ENCODE measurements around the gene HSPB9. TPM values are rescaled to one million over a fixed set of nuclear protein-coding genes. Genes with fewer than 3 reads are reported as not detected.

HSPB9 gene
- total RNA-seq, 1 donor from 2014 or later = not detected

DNA sequence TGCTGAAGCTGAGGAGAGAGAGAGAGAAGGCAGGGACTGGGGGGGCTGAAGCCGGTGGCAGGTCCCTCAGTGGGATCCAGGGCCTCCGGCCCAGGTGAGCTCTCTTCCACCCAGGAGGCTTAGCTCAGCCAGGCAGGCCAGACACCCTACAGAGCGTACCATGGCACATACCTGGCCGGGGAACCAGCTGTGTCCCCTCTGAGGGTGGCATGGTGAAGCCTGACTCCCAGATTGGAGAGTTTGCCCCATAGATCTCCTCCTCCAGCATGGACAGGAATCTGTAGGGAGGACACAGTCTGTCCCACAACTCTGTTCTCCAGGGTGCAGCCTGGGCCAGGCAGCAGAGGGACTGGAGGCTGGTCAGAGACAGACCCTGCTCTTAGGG, 4.5 kb upstream of the HSPB9 start:
- no peak for DNase-seq (ENCODE audit: low spot score)
- H3K27me3 Mint-ChIP-seq (ENCODE audit: insufficient read depth) = no peaks in the 10 kb centered on the region
- H3K9me3 Mint-ChIP-seq = no peaks in the 10 kb centered on the region
- peak overlapping the region; percentile 11 for H3K4me3 Mint-ChIP-seq
- peaks cover 36% of the 10 kb centered on the region for H3K4me1 Mint-ChIP-seq (ENCODE audit: low read depth)
- H3K27ac Mint-ChIP-seq = peak overlapping the region; percentile 53
- peaks cover 29% of the 10 kb centered on the region for H3K36me3 Mint-ChIP-seq (ENCODE audit: low read depth)
- intact Hi-C loops (cut with micrococcal nuclease) = no loop called here

DNA sequence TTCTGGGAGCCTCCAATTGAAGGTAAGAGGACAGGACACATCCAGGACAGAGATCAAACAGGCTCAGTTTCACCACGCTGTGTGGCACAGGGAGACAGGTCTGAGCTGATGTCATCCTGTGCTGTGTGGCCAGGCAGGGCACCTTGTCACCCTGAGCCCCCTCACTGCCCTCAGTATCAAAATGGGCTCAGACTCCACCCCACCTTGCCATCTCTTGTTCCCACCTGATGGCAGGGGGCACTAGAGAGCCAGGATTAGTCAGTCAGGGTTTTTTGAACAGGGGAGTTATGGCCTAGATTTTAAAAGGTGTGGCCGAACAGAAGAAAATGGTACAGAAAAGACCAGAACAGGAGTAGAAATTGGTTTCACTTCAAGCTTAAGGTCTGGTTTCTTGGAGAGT, 4.1 kb upstream of the HSPB9 start:
- no peak for DNase-seq (ENCODE audit: low spot score)
- H3K4me3 Mint-ChIP-seq = peak overlapping the region; percentile 69
- peak overlapping the region; percentile 53 for H3K27ac Mint-ChIP-seq
- peaks cover 27% of the 10 kb centered on the region for H3K36me3 Mint-ChIP-seq (ENCODE audit: low read depth)
- H3K4me1 Mint-ChIP-seq (ENCODE audit: low read depth) = peaks cover 36% of the 10 kb centered on the region
- no peaks in the 10 kb centered on the region for H3K9me3 Mint-ChIP-seq
- intact Hi-C loops (cut with micrococcal nuclease) = no loop called here
- H3K27me3 Mint-ChIP-seq (ENCODE audit: insufficient read depth) = no peaks in the 10 kb centered on the region

DNA sequence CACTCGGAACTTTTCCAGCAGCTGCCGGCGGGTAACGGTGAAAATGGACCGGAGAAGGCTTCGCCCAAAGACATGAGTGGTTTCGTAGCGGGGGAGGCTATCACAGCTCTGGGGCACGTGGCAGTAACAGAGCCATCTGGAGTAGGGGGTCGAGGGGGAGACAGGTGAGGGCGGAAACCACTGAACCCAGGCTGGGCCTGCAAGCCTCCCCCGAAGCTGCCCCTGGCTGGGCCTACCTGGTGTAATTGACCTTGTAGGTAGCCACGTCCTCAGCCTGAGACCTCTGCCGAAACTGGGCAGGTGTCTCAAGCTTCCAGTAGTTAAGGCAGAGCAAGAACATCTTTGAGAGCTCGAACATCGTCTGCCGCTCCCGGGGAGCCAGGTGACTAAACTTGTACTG, 3.3 kb upstream of the HSPB9 start:
- Mint-ChIP-seq H3K4me1 (ENCODE audit: low read depth) (peaks cover 36% of the 10 kb centered on the region), H3K4me3 (peak overlapping the region; percentile 81), H3K27ac (no peak overlapping the region), H3K9me3 (no peaks in the 10 kb centered on the region), H3K36me3 (ENCODE audit: low read depth) (peaks cover 24% of the 10 kb centered on the region), H3K27me3 (ENCODE audit: insufficient read depth) (no peaks in the 10 kb centered on the region)
- intact Hi-C loops (cut with micrococcal nuclease) = no loop called here
- DNase-seq (ENCODE audit: low spot score) = no peak

DNA sequence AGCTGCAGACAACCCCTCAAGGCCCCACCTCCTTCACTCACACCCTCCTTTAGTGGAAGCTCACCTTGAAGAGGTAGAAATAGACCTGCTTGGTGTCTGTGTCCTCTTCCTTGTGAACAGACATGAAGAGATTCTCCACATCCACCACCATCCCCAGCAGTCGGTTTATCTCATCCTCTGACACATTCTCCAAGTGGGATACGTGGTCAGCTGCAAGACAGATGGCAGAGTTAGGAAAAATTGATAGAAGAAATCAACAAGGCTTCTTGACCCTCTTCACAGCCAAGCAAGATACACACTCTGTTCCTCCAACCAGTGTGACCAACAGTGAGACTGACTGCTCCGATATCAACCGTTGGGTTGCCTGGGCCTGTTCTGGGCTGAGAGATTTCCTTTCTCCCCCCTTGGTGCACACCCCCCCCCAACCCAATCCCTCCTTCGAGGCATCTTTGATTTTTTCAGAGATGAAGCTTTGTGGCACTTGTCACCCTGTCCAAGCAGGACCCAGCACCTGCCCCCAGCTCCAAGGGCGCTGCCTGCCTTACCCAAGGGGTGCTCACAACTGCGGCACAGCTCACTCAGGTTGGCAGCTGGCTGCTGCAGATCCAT, 2.3 kb upstream of the HSPB9 start:
- no peaks in the 10 kb centered on the region for H3K27me3 Mint-ChIP-seq (ENCODE audit: insufficient read depth)
- intact Hi-C loops (cut with micrococcal nuclease) = loop anchor here (1.0 to 2.0 kb wide), 2 partner anchors 61 to 95 kb away; partner anchors contain the start of gene KCNH4

DNA sequence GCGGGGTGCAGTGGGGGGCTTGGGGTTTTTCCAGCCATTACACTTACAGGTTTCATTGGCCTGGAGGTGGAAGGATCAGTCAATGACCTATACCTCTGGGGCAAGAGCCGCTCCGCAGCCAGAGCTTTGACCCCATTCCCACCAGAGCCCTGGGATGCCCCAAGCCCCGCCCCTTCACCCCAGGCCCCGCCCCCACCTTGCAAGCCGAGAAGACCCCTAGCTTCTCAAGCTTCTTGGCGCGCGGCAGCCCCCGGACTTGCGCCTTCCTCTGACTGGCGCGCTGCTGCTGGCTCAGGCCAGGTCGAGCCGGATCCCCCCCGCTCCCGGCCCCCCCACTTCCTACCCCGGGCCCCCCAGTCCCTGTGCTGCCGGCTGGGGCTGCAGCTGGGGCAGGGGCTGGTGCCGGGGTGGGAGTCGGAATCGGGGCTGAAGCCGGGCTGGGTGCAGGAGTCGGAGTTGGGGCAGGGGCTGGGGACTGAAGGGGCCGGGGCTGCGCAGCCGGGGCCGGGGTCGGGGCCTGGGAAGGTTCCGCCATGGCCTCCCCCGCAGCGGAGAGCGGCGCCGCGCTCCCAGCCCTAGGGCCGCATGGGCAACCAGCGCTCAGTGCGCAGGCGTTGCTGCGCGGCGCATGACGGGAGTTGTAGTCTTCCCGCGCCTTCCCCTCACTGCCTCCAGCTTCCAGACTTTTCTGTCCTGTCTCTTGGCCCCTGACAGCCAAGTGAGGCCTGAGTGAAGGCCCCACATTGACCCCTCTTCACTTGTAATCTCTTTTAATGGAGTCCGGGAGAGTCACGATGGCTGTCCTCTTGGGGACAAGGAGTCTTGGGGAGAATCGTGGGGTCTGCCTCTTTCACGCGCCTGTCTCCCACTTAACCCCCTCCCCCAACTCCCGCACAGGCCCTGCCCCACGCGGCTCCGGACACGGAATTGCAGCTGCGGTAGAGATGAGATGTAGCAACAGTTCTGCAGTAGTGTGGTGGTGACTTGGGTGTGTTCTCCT, 1.5 kb upstream of the HSPB9 start, which contains the start of gene KAT2A:
KAT2A (minus strand) TSS at position 598 of the 1,000 bp plus-strand sequence; CDS start at position 535, 63 bp downstream.
- intact Hi-C loops (cut with micrococcal nuclease) = loop anchor here (1.0 to 2.0 kb wide), 6 partner anchors 9 to 104 kb away; partner anchors contain the start of genes DHX58, DNAJC7 and KCNH4

More for the DNA sequence above, 2.3 kb upstream of the HSPB9 start:
- Mint-ChIP-seq H3K4me1 (ENCODE audit: low read depth) (peaks cover 36% of the 10 kb centered on the region), H3K36me3 (ENCODE audit: low read depth) (peaks cover 21% of the 10 kb centered on the region), H3K9me3 (no peaks in the 10 kb centered on the region), H3K4me3 (peak overlapping the region; percentile 81), H3K27ac (peak overlapping the region; percentile 36)
- no peak for DNase-seq (ENCODE audit: low spot score)

DNA sequence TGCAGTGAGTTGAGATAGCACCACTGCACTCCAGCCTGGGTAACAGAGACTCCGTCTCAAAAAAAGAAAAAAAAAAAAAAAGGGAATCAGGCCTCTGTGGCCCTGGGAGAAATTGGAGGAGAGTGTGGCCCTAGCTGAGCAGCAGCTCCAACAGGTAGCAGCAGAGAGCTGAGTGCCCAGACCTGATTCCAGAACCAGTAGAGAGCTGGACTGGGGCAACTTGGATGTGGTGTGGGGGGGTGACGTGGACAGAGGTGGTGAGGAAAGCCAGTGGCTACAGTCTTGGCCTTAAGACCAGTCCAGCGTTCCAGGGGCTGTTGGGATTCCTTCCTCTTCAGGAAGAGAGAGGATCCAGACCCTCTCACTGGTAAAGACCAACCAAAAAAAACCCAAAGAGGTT, 1.7 kb downstream of the HSPB9 start:
- Mint-ChIP-seq H3K36me3 (ENCODE audit: low read depth) (peaks cover 28% of the 10 kb centered on the region), H3K4me3 (no peak overlapping the region), H3K27me3 (ENCODE audit: insufficient read depth) (no peaks in the 10 kb centered on the region), H3K27ac (no peak overlapping the region), H3K4me1 (ENCODE audit: low read depth) (peaks cover 15% of the 10 kb centered on the region), H3K9me3 (no peaks in the 10 kb centered on the region)
- intact Hi-C loops (cut with micrococcal nuclease) = no loop called here
- no peak for DNase-seq (ENCODE audit: low spot score)

More for the DNA sequence above, 1.5 kb upstream of the HSPB9 start, which contains the start of gene KAT2A:
- Mint-ChIP-seq H3K9me3 (no peaks in the 10 kb centered on the region), H3K4me3 (peak within 1 kb of the TSS; percentile 81), H3K4me1 (ENCODE audit: low read depth) (peaks cover 36% of the 10 kb centered on the region), H3K27ac (peak within 1 kb of the TSS; percentile 86), H3K36me3 (ENCODE audit: low read depth) (peaks cover 22% of the 10 kb centered on the region), H3K27me3 (ENCODE audit: insufficient read depth) (no peaks in the 10 kb centered on the region)
- DNase-seq (ENCODE audit: low spot score) = peak; percentile 68

DNA sequence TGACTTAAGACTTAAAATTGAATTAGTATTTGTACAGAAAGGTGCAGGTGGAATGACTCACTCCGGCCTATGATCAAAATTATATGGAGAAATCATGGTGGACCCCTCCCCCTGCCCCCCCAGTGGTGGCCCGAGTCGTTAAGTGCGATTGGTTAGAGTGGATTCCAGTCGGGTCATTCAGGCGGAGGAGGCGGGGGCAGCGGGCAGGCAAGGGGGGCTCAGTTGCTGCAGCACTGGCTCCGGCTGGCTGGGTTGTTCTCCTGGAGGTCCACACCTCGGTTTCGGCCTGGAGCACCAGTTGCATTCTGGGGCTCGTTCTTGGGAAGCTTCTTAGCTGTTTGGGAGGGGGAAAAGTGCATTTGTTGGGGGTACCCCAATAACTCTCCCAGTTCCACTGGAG, 3.0 kb downstream of the HSPB9 start:
- no peaks in the 10 kb centered on the region for H3K9me3 Mint-ChIP-seq
- no peak overlapping the region for H3K27ac Mint-ChIP-seq
- H3K4me3 Mint-ChIP-seq = no peak overlapping the region
- H3K4me1 Mint-ChIP-seq (ENCODE audit: low read depth) = peaks cover 5% of the 10 kb centered on the region
- peaks cover 31% of the 10 kb centered on the region for H3K36me3 Mint-ChIP-seq (ENCODE audit: low read depth)
- intact Hi-C loops (cut with micrococcal nuclease) = no loop called here
- H3K27me3 Mint-ChIP-seq (ENCODE audit: insufficient read depth) = no peaks in the 10 kb centered on the region
- no peak for DNase-seq (ENCODE audit: low spot score)

DNA sequence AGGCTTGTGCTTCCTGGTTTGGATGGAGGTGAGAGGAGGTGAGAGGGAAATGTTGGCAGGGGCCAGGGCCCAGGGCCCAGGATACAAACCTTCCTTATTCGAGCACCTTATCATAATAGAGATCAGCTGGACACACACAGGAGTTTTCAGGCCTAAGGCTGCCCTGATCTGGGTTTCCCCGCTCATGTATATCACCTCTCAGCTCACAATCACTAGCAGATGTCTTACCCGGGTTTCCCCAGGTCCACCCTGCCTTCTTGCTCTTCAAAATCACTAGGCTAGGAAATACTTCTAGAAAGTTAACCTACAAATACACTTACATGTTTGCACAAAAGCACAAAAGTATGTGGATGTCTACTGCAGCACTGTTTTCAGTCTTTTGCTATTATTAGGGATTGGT, 4.2 kb downstream of the HSPB9 start:
- Mint-ChIP-seq H3K27ac (no peak overlapping the region), H3K27me3 (ENCODE audit: insufficient read depth) (no peaks in the 10 kb centered on the region), H3K4me1 (ENCODE audit: low read depth) (peaks cover 13% of the 10 kb centered on the region), H3K36me3 (ENCODE audit: low read depth) (peaks cover 38% of the 10 kb centered on the region), H3K4me3 (no peak overlapping the region), H3K9me3 (no peaks in the 10 kb centered on the region)
- DNase-seq (ENCODE audit: low spot score) = no peak
- intact Hi-C loops (cut with micrococcal nuclease) = no loop called here

DNA sequence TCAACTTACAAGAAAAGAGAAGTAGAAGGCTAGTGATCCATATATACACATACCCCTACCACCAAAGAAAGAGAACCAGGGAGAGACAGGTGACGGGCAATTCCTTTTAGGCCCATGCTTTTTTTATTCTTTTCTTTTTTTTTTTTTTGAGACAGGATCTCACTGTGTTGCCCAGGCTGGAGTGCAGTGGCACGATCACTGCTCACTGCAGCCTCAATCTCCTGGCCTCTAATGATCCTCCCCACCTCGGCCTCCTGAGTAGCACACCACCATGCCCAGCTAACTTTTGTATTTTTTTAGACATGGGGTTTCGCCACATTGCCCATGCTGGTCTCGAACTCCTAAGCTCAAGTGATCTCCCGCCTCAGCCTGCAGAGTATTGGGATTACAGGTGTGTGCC, 4.8 kb downstream of the HSPB9 start:
- no peak for DNase-seq (ENCODE audit: low spot score)
- Mint-ChIP-seq H3K27ac (no peak overlapping the region), H3K36me3 (ENCODE audit: low read depth) (peaks cover 38% of the 10 kb centered on the region), H3K27me3 (ENCODE audit: insufficient read depth) (no peaks in the 10 kb centered on the region), H3K9me3 (no peaks in the 10 kb centered on the region), H3K4me3 (no peak overlapping the region), H3K4me1 (ENCODE audit: low read depth) (peaks cover 19% of the 10 kb centered on the region)
- intact Hi-C loops (cut with micrococcal nuclease) = no loop called here

DNA sequence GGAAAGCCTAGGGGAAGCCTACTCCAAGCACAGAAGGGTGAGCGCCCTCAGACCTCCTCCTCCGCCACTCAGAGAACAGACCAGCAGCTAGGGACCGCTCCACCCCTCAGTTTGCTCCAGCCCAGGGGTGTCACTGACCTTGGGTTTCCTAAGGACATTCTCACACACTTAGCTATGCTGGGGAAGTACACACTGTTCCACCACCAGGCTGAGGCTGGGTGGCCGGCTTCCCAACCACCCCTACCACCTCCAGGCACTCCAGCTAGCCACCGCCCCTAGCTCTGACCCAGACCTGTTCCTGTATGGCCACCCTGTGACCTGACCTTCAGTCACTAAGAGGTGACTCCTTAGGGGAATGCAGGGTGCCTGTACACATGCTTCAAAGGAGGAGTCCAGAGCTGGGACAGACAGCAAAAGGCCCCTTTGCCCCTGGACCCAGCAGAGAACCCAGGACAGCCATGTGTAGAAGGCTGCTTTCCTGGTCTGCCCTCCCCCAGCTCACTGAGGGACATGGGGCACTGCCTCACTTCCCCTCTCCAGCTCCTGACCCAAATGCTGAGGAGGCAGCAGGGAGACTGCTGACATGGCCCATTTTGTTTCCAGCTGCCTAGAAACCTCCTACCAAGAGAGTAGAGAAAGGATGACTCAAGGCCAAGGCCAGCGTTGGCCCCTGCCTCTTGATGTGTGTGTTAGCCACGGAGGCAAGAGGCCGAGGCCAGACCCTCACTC, 6.7 kb downstream of the HSPB9 start:
- Mint-ChIP-seq H3K4me3 (no peak overlapping the region), H3K27ac (no peak overlapping the region), H3K27me3 (ENCODE audit: insufficient read depth) (no peaks in the 10 kb centered on the region), H3K4me1 (ENCODE audit: low read depth) (peaks cover 36% of the 10 kb centered on the region), H3K9me3 (no peaks in the 10 kb centered on the region), H3K36me3 (ENCODE audit: low read depth) (peaks cover 45% of the 10 kb centered on the region)
- no peak for DNase-seq (ENCODE audit: low spot score)
- intact Hi-C loops (cut with micrococcal nuclease) = no loop called here

DNA sequence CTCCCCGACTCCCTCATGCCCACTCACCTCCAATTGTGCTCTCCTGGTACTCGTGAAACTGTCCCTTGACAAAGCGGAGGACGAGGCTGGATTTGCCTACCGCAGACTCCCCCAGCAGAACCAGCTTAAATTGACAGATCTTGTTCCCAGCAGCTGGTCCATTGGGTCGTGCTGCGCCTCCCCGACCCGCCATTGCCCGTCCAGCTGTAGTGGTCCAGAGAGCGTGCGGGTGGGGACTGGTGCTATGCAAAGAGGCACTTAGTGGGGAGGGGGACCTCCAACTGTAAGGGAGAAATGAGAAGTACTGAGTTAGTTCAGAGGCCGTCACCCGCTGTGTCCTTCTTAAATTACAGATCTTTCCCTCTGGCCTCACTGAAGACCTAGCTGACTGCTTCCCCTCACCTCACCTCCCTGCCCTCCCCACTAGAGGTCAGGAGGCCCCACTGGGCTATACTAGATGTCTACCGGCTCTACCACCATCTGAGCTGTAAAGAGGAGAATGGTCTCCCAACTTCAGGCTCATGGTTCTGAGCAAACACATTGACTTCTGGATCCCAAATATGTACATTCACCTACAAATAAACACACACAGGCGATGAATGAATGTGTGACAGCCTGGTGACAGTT, 7.8 kb downstream of the HSPB9 start:
- no peaks in the 10 kb centered on the region for H3K9me3 Mint-ChIP-seq
- intact Hi-C loops (cut with micrococcal nuclease) = no loop called here
- H3K27me3 Mint-ChIP-seq (ENCODE audit: insufficient read depth) = no peaks in the 10 kb centered on the region
- DNase-seq (ENCODE audit: low spot score) = no peak
- H3K4me3 Mint-ChIP-seq = no peak overlapping the region
- H3K4me1 Mint-ChIP-seq (ENCODE audit: low read depth) = peaks cover 38% of the 10 kb centered on the region
- H3K36me3 Mint-ChIP-seq (ENCODE audit: low read depth) = peaks cover 39% of the 10 kb centered on the region
- H3K27ac Mint-ChIP-seq = no peak overlapping the region

DNA sequence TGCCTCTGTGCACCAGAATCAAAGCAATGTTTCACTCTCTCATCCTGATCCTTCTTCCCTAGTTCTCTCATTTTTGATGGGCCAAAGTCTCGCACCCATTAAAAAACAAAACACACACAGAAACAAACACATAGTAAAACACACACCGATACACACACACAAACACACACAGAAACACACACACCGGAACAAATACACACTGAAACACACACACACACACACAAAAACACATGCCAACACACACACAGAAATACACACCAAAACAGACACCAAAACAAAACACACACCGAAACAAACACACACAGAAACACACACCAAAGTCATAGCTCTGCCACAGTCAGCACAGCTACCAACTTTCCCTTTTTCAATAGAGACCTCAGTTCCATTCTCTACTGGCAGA, 8.6 kb downstream of the HSPB9 start:
- Mint-ChIP-seq H3K4me1 (ENCODE audit: low read depth) (peaks cover 46% of the 10 kb centered on the region), H3K36me3 (ENCODE audit: low read depth) (peaks cover 39% of the 10 kb centered on the region), H3K27ac (peak overlapping the region; percentile 63), H3K27me3 (ENCODE audit: insufficient read depth) (no peaks in the 10 kb centered on the region), H3K4me3 (no peak overlapping the region), H3K9me3 (no peaks in the 10 kb centered on the region)
- intact Hi-C loops (cut with micrococcal nuclease) = no loop called here
- DNase-seq (ENCODE audit: low spot score) = no peak

Measured in activated T-helper 1 cell treated with anti-CD3 and anti-CD28 coated beads, Interleukin-12 subunit alpha, Interleukin-12 subunit beta, Interleukin-2, Interleukin-4 antibody, amounts not matched to agents 30 ng/mL and 10 ng/mL and 1 ng/mL, durations not matched to agents 14 hours and 24 hours and 36 hours (primary cell).